Mesothelial cell of epicardium (in vitro differentiated cells): ENCODE results near the gene LRRC8C. TPM values are rescaled to one million over a fixed set of nuclear protein-coding genes. Genes with fewer than 3 reads are reported as not detected.

Source experiments
- DNase-seq, 2 experiments: peaks; one replicate each; pipeline ENCODE4 v3.0.0; 2021; ENCODE audit warnings: low spot score in 2 of 2; ENCODE audit not compliant: unreplicated experiment in 2 of 2
- H3K27ac Mint-ChIP-seq: 2 replicates; pipeline ENCODE4 v1.8.0; 2021; ENCODE audit warnings: mixed read lengths
- H3K27me3 Mint-ChIP-seq: 2 replicates; pipeline ENCODE4 v1.8.0; 2021; ENCODE audit warnings: low read depth, mixed read lengths
- H3K36me3 Mint-ChIP-seq: 2 replicates; pipeline ENCODE4 v1.8.0; 2021; ENCODE audit warnings: mixed read lengths
- H3K4me1 Mint-ChIP-seq: 2 replicates; pipeline ENCODE4 v1.8.0; 2021; ENCODE audit warnings: mixed read lengths
- H3K4me3 Mint-ChIP-seq: 2 replicates; pipeline ENCODE4 v1.8.0; 2021; ENCODE audit warnings: mild to moderate bottlenecking, moderate library complexity, mixed read lengths
- H3K9me3 Mint-ChIP-seq: 2 replicates; pipeline ENCODE4 v1.8.0; 2021; ENCODE audit warnings: mixed read lengths
- CTCF ChIP-seq: fragments of 200-600 bp; sonication (generic); IDR thresholded peaks from one replicate; pipeline ENCODE4 v1.5.0; 2021; ENCODE audit warnings: antibody characterized with exemption; ENCODE audit not compliant: unreplicated experiment
- total RNA-seq: library from RNA; stranded (reverse); gene quantifications from 3 replicates; pipeline ENCODE4 v1.2.1, GENCODE V29; 2021

The LRRC8C gene
- total RNA-seq, 1 donor from 2014 or later: 1.3 TPM

DNA sequence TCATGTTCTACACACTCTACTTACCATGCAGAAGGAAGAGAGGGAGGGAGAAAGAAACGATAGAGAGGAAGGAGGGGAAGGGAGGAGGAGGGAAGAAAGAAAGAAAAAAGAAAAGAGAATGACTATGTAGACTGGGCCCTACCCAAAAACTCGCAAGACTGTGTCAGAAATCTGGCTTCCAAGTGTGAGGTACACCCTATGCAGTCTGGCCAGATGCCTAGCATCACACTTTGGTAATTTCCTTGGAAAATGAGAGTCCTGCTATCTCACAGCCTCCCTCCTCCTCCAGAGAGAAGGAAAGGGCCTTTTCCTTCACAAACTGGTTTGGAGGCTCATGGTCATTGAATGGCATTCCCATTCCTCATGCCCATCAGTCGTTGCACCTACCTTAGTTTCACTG lies 101.5 kb downstream of the LRRC8C start:
- Mint-ChIP-seq H3K4me1 (peaks cover 9% of the 10 kb centered on the region), H3K36me3 (no peaks in the 10 kb centered on the region), H3K9me3 (no peaks in the 10 kb centered on the region), H3K27ac (no peak overlapping the region), H3K4me3 (no peak overlapping the region), H3K27me3 (no peaks in the 10 kb centered on the region)
- no peak for DNase-seq
- no peak for TF ChIP-seq CTCF

- no peak overlapping the region for H3K27ac Mint-ChIP-seq
- H3K4me3 Mint-ChIP-seq: no peak overlapping the region
- no peaks in the 10 kb centered on the region for H3K36me3 Mint-ChIP-seq
- no peak for DNase-seq
- H3K4me1 Mint-ChIP-seq: peaks cover 9% of the 10 kb centered on the region
- no peak for TF ChIP-seq CTCF
- no peaks in the 10 kb centered on the region for H3K27me3 Mint-ChIP-seq
- H3K9me3 Mint-ChIP-seq: no peaks in the 10 kb centered on the region
These were observed 102.6 kb downstream of the LRRC8C start for GRCh38 chr1:89735479-89735878.

GRCh38 chr1:89736937-89737733 lies 104.2 kb downstream of the LRRC8C start:
- H3K27ac Mint-ChIP-seq: no peak overlapping the region
- H3K4me1 Mint-ChIP-seq: peaks cover 9% of the 10 kb centered on the region
- TF ChIP-seq CTCF: no peak
- H3K36me3 Mint-ChIP-seq: no peaks in the 10 kb centered on the region
- DNase-seq: no peak
- no peak overlapping the region for H3K4me3 Mint-ChIP-seq
- no peaks in the 10 kb centered on the region for H3K27me3 Mint-ChIP-seq
- no peaks in the 10 kb centered on the region for H3K9me3 Mint-ChIP-seq

GRCh38 chr1:89737985-89738510 lies 105.1 kb downstream of the LRRC8C start:
- H3K27ac Mint-ChIP-seq: no peak overlapping the region
- H3K36me3 Mint-ChIP-seq: no peaks in the 10 kb centered on the region
- peaks cover 9% of the 10 kb centered on the region for H3K4me1 Mint-ChIP-seq
- TF ChIP-seq CTCF: no peak
- H3K27me3 Mint-ChIP-seq: peaks cover 5% of the 10 kb centered on the region
- H3K4me3 Mint-ChIP-seq: no peak overlapping the region
- H3K9me3 Mint-ChIP-seq: no peaks in the 10 kb centered on the region
- DNase-seq: no peak

- Mint-ChIP-seq H3K27me3 (peaks cover 15% of the 10 kb centered on the region), H3K9me3 (no peaks in the 10 kb centered on the region), H3K4me1 (peaks cover 3% of the 10 kb centered on the region), H3K27ac (no peak overlapping the region), H3K36me3 (no peaks in the 10 kb centered on the region), H3K4me3 (no peak overlapping the region)
- no peak for TF ChIP-seq CTCF
- no peak for DNase-seq
These were observed 106.3 kb downstream of the LRRC8C start for GRCh38 chr1:89739013-89739843.
